GM18505 (cell line): ENCODE measurements around the gene ZBTB39.
"Not testable (repeated sequence)": the region's sequence is repeated elsewhere in the genome, so short reads cannot be mapped to it uniquely, and the experiment has no call there.

Experiments used
- ATAC-seq: cut with Tn5 transposase; IDR thresholded peaks from one replicate; pipeline ENCODE4 v1.9.1; 2021; ENCODE audit not compliant: unreplicated experiment
- POLR2A ChIP-seq: IDR thresholded peaks from 4 replicates; pipeline ENCODE4 v1.6.1; 2011; ENCODE audit warnings: borderline replicate concordance; ENCODE audit not compliant: insufficient read depth, insufficient read length; ENCODE audit errors: extremely low read depth

Gene ZBTB39

GRCh38 chr12:56990648-56991318, 15.6 kb downstream of the ZBTB39 start:
- no peak for TF ChIP-seq POLR2A
- no peak for ATAC-seq

- no peak for TF ChIP-seq POLR2A
- no peak for ATAC-seq
These were observed 16.3 kb downstream of the ZBTB39 start for GRCh38 chr12:56989861-56990610.

GRCh38 chr12:56988207-56988739, 18.1 kb downstream of the ZBTB39 start:
- no peak for ATAC-seq
- TF ChIP-seq POLR2A, result no peak

DNA sequence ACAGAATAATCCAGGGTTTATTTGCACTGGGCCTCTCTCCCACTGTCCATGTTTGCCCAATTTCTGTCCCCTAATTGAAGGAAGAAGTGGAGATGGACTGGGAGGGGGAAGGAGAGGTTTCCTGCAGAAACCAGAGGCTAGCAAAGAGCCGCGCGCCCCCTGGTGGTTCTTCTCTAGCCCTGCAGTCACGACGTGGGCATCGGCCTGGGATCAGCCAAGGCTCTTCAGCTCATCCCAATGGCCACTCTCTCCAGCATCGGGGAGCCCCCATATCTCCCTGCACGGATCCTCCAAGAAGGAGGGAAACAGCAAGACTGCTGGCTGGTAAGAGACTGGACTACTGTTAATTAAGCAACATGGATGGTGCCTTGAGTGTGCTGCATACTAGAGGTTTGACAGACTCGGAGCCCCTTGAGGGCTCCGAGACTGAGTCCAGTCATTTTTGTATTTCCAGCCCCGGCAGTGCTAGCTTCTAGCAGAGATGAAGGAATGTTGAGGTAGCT, 18.7 kb downstream of the ZBTB39 start:
- ATAC-seq, result no peak
- no peak for TF ChIP-seq POLR2A

- no peak for TF ChIP-seq POLR2A
- ATAC-seq, result no peak
These were observed 19.3 kb downstream of the ZBTB39 start for GRCh38 chr12:56987011-56987410.

DNA sequence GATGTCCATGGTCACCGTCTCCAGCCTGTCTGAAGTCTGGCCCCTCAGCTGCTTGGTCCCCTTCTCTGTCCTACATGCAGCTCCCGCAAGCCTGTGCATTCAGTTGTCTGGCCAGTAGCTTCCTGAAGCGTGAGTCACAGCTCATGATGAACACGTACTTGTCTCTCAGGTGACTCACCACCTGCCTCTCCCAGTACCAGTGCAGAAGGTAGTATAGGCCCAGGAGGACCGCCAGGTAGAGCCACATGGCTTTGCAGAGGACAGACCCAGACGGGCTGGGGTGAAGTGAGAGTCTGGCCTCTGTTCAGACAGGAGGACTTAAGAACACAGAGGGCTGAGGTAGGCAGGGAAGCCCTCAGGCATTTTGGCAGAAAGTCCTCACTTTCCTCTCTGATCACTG, 20.6 kb downstream of the ZBTB39 start:
- ATAC-seq, result not testable (repeated sequence)

GRCh38 chr12:56983386-56983785, 23.0 kb downstream of the ZBTB39 start:
- no peak for TF ChIP-seq POLR2A
- ATAC-seq, result no peak

GRCh38 chr12:56982578-56983236, 23.6 kb downstream of the ZBTB39 start:
- not testable (repeated sequence) for ATAC-seq

- ATAC-seq, result no peak
- no peak for TF ChIP-seq POLR2A
These were observed 25.3 kb downstream of the ZBTB39 start for GRCh38 chr12:56980941-56981530.

- TF ChIP-seq POLR2A, result no peak
- no peak for ATAC-seq
These were observed 26.1 kb downstream of the ZBTB39 start for GRCh38 chr12:56980268-56980667.

DNA sequence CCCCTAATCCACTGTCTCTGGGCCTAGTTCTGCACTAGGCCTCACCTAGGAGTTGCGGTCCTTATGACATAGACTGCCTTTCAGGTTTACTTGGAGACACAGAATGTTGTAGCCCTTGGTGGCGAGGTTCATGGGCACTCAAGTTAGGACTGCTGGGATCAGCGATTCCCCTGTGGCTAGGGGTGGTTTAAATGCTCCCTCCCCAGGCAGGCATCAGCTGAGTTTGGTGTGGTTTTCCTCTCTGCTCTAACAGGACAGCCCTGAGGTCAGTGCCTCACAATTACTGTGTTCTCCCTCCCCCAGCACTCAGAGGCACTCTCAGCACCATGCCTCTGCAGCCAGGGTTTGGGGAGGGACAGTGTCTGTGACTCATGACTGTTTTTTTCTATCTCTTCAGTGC, 26.7 kb downstream of the ZBTB39 start:
- no peak for ATAC-seq
- TF ChIP-seq POLR2A, result no peak

DNA sequence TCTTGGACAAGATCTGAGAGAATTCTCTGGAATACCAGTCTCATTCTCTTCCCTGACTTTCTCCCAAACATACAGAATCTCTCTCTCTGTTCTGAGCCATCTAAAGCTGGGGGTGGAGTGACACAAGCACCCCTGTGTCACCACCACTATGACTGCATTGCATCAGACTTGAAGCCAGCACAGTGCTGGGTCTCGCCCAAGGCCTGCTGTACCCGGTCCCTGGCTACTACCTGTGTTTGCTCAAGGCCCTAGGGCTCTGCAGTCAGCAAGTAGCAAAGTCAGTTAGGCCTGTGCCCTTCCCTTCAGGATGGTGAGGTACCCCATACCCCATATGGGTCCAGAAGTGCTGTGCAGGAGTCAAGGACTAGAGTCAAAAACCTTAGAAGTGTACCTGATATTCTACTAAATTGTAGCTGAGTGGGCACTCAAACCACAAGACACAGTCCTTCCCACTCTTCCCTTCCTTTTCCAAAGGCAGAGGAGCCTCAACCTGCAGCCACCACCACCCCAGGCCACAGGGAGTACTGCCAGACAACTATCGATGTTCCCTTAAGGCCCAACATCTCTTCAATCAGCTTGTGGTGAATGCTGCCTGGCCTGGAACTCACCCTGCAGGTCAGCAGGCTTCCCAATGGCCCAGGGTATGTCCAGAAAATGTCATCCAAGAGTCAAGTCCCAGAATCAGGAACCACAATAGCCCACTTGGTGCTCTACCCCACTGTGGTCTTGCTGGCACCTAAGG, 27.8 kb downstream of the ZBTB39 start:
- ATAC-seq, result no peak
- TF ChIP-seq POLR2A, result no peak

GRCh38 chr12:56977361-56977760, 29.0 kb downstream of the ZBTB39 start:
- ATAC-seq, result not testable (repeated sequence)

DNA sequence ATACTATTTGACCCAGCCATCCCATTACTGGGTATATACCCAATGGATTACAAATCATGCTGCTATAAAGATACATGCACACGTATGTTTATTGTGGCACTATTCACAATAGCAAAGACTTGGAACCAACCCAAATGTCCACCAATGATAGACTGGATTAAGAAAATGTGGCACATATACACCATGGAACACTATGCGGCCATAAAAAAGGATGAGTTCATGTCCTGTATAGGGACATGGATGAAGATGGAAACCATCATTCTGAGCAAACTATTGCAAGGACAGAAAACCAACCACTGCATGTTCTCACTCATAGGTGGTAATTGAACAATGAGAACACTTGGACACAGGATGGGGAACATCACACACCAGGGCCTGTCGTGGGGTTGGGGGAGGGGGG, 32.1 kb downstream of the ZBTB39 start:
- ATAC-seq, result not testable (repeated sequence)

GRCh38 chr12:56968910-56969309, 37.4 kb downstream of the ZBTB39 start:
- not testable (repeated sequence) for ATAC-seq

GRCh38 chr12:56965997-56966642, 40.2 kb downstream of the ZBTB39 start:
- not testable (repeated sequence) for ATAC-seq

- not testable (repeated sequence) for ATAC-seq
These were observed 41.2 kb downstream of the ZBTB39 start for GRCh38 chr12:56965124-56965523.

DNA sequence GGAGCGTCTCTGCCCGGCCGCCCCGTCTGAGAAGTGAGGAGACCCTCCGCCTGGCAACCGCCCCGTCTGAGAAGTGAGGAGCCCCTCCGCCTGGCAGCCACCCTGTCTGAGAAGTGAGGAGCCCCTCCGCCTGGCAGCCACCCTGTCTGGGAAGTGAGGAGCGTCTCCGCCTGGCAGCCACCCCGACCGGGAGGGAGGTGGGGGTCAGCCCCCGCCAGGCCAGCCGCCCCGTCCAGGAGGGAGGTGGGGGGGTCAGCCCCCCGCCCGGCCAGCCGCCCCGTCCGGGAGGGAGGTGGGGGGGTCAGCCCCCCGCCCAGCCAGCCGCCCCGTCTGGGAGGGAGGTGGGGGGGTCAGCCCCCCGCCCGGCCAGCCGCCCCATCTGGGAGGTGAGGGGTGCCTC, 42.8 kb downstream of the ZBTB39 start:
- ATAC-seq, result not testable (repeated sequence)
